ENCODE measurements around the gene EGLN2. TPM values are rescaled to one million over a fixed set of nuclear protein-coding genes. Genes with fewer than 3 reads are reported as not detected.
A peak's percentile ranks its signal among the peaks of the same experiment; 100 is the strongest.

The EGLN2 gene
- total and polyA plus RNA-seq, 2 donors (not counting 3 experiments of a cell fraction or from before 2014, with no cell fraction given), result 118 to 152 TPM

DNA sequence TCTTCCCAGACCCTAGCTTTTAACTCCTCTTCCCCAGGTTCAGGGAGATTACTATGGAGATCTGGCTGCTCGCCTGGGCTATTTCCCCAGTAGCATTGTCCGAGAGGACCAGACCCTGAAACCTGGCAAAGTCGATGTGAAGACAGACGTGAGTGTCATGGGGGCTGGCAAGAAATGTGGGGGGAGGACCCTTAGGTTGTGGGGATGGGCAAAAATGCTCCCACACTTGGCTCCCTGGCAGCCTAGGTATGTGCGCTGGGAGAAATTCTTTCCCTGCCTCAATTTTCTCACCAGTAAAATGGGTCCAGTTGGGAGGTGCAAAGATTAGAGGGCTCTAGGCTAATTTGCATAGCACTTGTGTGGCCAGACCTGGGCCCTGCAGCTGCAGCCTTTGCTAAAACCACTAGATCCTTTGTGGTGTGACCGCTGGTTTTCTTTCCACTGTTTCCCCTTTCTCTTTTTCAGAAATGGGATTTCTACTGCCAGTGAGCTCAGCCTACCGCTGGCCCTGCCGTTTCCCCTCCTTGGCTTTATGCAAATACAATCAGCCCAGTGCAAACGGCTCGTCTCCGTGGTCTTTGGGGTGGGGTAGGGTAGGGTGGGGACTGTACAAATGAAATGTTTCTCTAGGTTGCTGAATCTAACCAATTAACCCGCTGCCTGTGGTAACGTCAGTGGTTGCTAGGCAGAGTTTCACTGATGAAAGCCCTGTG is 21.9 kb upstream of the EGLN2 start:
- no peaks in the 10 kb centered on the region for H3K9me1 ChIP-seq (replicated peaks; ENCODE audit: control insufficient read depth, extremely low read depth, insufficient read depth, low read length)
- dilution Hi-C loops (cut with MboI; ENCODE audit: extremely low pct_ligation_motif_present, low sequenced_read_pairs) (no loop called here), intact Hi-C loops (cut with micrococcal nuclease) (loop anchor here (1.0 kb wide), 1 partner anchor 29 kb away; no protein-coding TSS in a partner anchor)
- peak overlapping the region; percentile 81 for H3K9ac ChIP-seq (replicated peaks; ENCODE audit: extremely low read depth, insufficient read depth, low read length)
- no TSS peak for BruUV-seq (replicated peaks)
- CTCF ChIA-PET, result interaction anchor here (0.6 to 3.5 kb wide), 11 partner anchors 11 to 142 kb away, joined by 3 to 39 read pairs (median 7); partner anchors contain the start of genes ACTMAP and EGLN2
- no peaks in the 10 kb centered on the region for H4K20me1 ChIP-seq (replicated peaks; ENCODE audit: control insufficient read depth, extremely low read depth, insufficient read depth, low read length)
- no peaks in the 10 kb centered on the region for H3K27me3 ChIP-seq (ENCODE audit: control insufficient read depth in 2 of 2, insufficient read depth in 2 of 2, low read length in 2 of 2)
- POLR2A ChIA-PET, result interaction anchor here (0.8 to 2.8 kb wide), 7 partner anchors 19 to 175 kb away, joined by 3 to 23 read pairs (median 5); partner anchors contain the start of genes ACTMAP, COQ8B, EGLN2 and ITPKC
- H3K36me3 ChIP-seq (ENCODE audit: control insufficient read depth in 2 of 2, extremely low read depth in 1 of 2, insufficient read depth in 2 of 2, low read length in 2 of 2), result no peaks in the 10 kb centered on the region
- peak overlapping the region; percentile 72 for H2AFZ ChIP-seq (ENCODE audit: low read depth, low read length)
- H3K79me2 ChIP-seq (ENCODE audit: control insufficient read depth, insufficient read depth, low read length), result no peaks in the 10 kb centered on the region
- peak overlapping the region; percentile 94 for H3K4me2 ChIP-seq (ENCODE audit: insufficient read depth, low read length)
- FAIRE-seq (peak; percentile 21), DNase-seq (ENCODE audit: low read depth, low spot score) (peak; percentile 97)
- TF ChIP-seq, protein P1, sequence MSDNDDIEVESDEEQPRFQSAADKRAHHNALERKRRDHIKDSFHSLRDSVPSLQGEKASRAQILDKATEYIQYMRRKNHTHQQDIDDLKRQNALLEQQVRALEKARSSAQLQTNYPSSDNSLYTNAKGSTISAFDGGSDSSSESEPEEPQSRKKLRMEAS (IDR thresholded peaks at IDR 0.05; ENCODE audit: insufficient read depth, insufficient read length), result no peak
- no peak for TF ChIP-seq POLR2AphosphoS5 (IDR thresholded peaks at IDR 0.05; ENCODE audit: insufficient read depth, low read depth, low read length)
- peak; percentile 8 for TF ChIP-seq POLR2A (IDR thresholded peaks at IDR 0.05; ENCODE audit: low read depth, low read length)
- no peak for TF ChIP-seq JUN (IDR thresholded peaks at IDR 0.05; ENCODE audit: borderline replicate concordance, insufficient read depth, insufficient read length, low read depth)
- no peak for TF ChIP-seq MYC (IDR thresholded peaks at IDR 0.05; ENCODE audit: low read depth, low read length)
- peaks cover 17% of the 10 kb centered on the region for H3K4me1 ChIP-seq (ENCODE audit: control insufficient read depth, extremely low read depth, insufficient read depth, low read length)
- H3K4me3 ChIP-seq (replicated peaks in 1 of 3; ENCODE audit: insufficient read depth in 1 of 3, low read depth in 1 of 3, low read length in 3 of 3), result peak overlapping the region; percentile 36 to 76 (median 44)
- H3K27ac ChIP-seq (ENCODE audit: insufficient read depth, low read depth, low read length), result peak overlapping the region; percentile 80
- H3K9me3 ChIP-seq (replicated peaks; ENCODE audit: control insufficient read depth, insufficient read depth, low read length), result no peaks in the 10 kb centered on the region

DNA sequence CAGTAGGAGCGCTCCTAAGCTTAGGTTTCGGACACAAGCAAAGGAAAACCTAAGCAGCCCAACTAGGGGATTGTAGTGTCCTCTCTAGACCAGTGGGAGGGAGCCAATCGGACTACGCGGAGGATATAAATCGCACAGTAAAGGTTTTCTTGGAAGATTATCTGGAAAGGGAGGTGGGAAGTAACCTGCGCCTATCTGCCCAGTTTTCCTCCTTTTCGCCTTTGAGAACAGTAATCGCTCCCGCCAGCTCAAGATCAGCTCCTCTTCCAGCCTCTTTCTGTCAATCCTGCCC is 21.4 kb upstream of the EGLN2 start:
- TF ChIP-seq POLR2A (IDR thresholded peaks at IDR 0.05; ENCODE audit: low read depth, low read length) (peak; percentile 9), GATA2 (IDR thresholded peaks at IDR 0.05; ENCODE audit: insufficient read depth, insufficient read length, low read depth, low read length) (no peak), FOS (IDR thresholded peaks at IDR 0.05; ENCODE audit: borderline replicate concordance, insufficient read depth, low read length) (no peak)
- FAIRE-seq (no peak), DNase-seq (ENCODE audit: low read depth, low spot score) (no peak)
- POLR2A ChIA-PET, result interaction anchor here (0.8 to 2.8 kb wide), 8 partner anchors 20 to 175 kb away, joined by 3 to 23 read pairs (median 5); partner anchors contain the start of genes ACTMAP, COQ8B, EGLN2 and ITPKC
- peak overlapping the region; percentile 72 for H2AFZ ChIP-seq (ENCODE audit: low read depth, low read length)
- H3K79me2 ChIP-seq (ENCODE audit: control insufficient read depth, insufficient read depth, low read length), result no peaks in the 10 kb centered on the region
- H3K4me3 ChIP-seq (replicated peaks in 1 of 3; ENCODE audit: insufficient read depth in 1 of 3, low read depth in 1 of 3, low read length in 3 of 3), result peak overlapping the region; percentile 36 to 76 (median 44)
- dilution Hi-C loops (cut with MboI; ENCODE audit: extremely low pct_ligation_motif_present, low sequenced_read_pairs), result no loop called here
- intact Hi-C loops (cut with micrococcal nuclease), result loop anchor here (1.0 kb wide), 1 partner anchor 29 kb away; no protein-coding TSS in a partner anchor
- H4K20me1 ChIP-seq (replicated peaks; ENCODE audit: control insufficient read depth, extremely low read depth, insufficient read depth, low read length), result no peaks in the 10 kb centered on the region
- H3K27ac ChIP-seq (ENCODE audit: insufficient read depth, low read depth, low read length), result peak overlapping the region; percentile 80
- TSS peak; percentile 80 for BruUV-seq (replicated peaks)
- H3K4me2 ChIP-seq (ENCODE audit: insufficient read depth, low read length), result peak overlapping the region; percentile 94
- H3K9me3 ChIP-seq (replicated peaks; ENCODE audit: control insufficient read depth, insufficient read depth, low read length), result no peaks in the 10 kb centered on the region
- no peaks in the 10 kb centered on the region for H3K36me3 ChIP-seq (ENCODE audit: control insufficient read depth in 2 of 2, extremely low read depth in 1 of 2, insufficient read depth in 2 of 2, low read length in 2 of 2)
- no peaks in the 10 kb centered on the region for H3K27me3 ChIP-seq (ENCODE audit: control insufficient read depth in 2 of 2, insufficient read depth in 2 of 2, low read length in 2 of 2)
- H3K9ac ChIP-seq (replicated peaks; ENCODE audit: extremely low read depth, insufficient read depth, low read length), result peak overlapping the region; percentile 81
- no peaks in the 10 kb centered on the region for H3K9me1 ChIP-seq (replicated peaks; ENCODE audit: control insufficient read depth, extremely low read depth, insufficient read depth, low read length)
- H3K4me1 ChIP-seq (ENCODE audit: control insufficient read depth, extremely low read depth, insufficient read depth, low read length), result peaks cover 17% of the 10 kb centered on the region
- CTCF ChIA-PET, result interaction anchor here (0.6 to 3.5 kb wide), 11 partner anchors 11 to 143 kb away, joined by 3 to 39 read pairs (median 7); partner anchors contain the start of genes ACTMAP, EGLN2 and SNRPA

All from endothelial cell of umbilical vein (primary cell).